Kidney epithelial cell (primary cell): ENCODE measurements around the gene CEP44. TPM values are rescaled to one million over a fixed set of nuclear protein-coding genes. Genes with fewer than 3 reads are reported as not detected.
A peak's percentile ranks its signal among the peaks of the same experiment; 100 is the strongest.
"Not testable (repeated sequence)": the region's sequence is repeated elsewhere in the genome, so short reads cannot be mapped to it uniquely, and the experiment has no call there.

Source experiments
- DNase-seq: peaks from one replicate; pipeline ENCODE4 v3.0.0-alpha.2; 2010; ENCODE audit warnings: low read depth
- H3K27me3 ChIP-seq: 2 replicates; pipeline ENCODE4 v1.6.0; 2011; ENCODE audit warnings: low read length; ENCODE audit not compliant: control insufficient read depth, insufficient read depth
- H3K36me3 ChIP-seq: 2 replicates; pipeline ENCODE4 v1.5.1; 2011; ENCODE audit warnings: low read length; ENCODE audit not compliant: control insufficient read depth, insufficient read depth
- H3K4me3 ChIP-seq: 2 replicates; pipeline ENCODE4 v1.5.1; 2011; ENCODE audit warnings: low read depth, mild to moderate bottlenecking, control low read depth, low read length
- total RNA-seq: library from RNA; depleted of rRNA; stranded (reverse); fragments of >200 nt; gene quantifications from 2 replicates; pipeline ENCODE4 v1.2.3, GENCODE V29; 2015
- TF ChIP-seq, protein P1 (sequence below): IDR thresholded peaks from 2 replicates; pipeline ENCODE4 v1.5.1; 2011; ENCODE audit warnings: mild to moderate bottlenecking, moderate library complexity, low read length, control low read depth, inconsistent platforms; ENCODE audit not compliant: insufficient read depth, poor library complexity, severe bottlenecking

CEP44 gene
- total RNA-seq, 1 donor from 2014 or later = 9.4 TPM

DNA sequence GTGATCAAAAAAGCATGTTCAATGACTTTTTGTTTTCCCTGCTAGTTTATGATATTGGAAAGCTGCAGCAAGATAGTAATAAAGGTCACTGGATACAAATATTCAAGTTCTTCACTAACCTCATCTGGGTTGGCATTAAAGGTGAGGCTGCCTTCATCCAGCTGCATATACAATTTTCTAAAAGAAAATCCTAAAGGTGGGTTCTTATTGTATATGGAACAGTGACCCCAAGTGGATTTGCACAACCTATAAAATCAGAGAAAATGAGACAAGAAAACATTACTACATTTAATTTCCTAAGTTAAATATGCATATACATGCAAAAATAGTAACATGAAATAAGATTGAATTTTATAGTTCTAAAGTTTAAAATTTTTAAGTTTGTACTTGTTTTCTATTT, 24.1 kb upstream of the CEP44 start:
- H3K4me3 ChIP-seq = no peak overlapping the region
- no peak for DNase-seq
- TF ChIP-seq, protein P1, sequence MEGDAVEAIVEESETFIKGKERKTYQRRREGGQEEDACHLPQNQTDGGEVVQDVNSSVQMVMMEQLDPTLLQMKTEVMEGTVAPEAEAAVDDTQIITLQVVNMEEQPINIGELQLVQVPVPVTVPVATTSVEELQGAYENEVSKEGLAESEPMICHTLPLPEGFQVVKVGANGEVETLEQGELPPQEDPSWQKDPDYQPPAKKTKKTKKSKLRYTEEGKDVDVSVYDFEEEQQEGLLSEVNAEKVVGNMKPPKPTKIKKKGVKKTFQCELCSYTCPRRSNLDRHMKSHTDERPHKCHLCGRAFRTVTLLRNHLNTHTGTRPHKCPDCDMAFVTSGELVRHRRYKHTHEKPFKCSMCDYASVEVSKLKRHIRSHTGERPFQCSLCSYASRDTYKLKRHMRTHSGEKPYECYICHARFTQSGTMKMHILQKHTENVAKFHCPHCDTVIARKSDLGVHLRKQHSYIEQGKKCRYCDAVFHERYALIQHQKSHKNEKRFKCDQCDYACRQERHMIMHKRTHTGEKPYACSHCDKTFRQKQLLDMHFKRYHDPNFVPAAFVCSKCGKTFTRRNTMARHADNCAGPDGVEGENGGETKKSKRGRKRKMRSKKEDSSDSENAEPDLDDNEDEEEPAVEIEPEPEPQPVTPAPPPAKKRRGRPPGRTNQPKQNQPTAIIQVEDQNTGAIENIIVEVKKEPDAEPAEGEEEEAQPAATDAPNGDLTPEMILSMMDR = no peak
- no peaks in the 10 kb centered on the region for H3K36me3 ChIP-seq
- no peaks in the 10 kb centered on the region for H3K27me3 ChIP-seq

- Histone ChIP-seq H3K4me3 (no peak overlapping the region), H3K36me3 (no peaks in the 10 kb centered on the region), H3K27me3 (no peaks in the 10 kb centered on the region)
- DNase-seq = peak; percentile 53
- TF ChIP-seq, protein P1 = no peak
Observed at GRCh38 chr4:174260099-174260498, 23.6 kb upstream of the CEP44 start.

DNA sequence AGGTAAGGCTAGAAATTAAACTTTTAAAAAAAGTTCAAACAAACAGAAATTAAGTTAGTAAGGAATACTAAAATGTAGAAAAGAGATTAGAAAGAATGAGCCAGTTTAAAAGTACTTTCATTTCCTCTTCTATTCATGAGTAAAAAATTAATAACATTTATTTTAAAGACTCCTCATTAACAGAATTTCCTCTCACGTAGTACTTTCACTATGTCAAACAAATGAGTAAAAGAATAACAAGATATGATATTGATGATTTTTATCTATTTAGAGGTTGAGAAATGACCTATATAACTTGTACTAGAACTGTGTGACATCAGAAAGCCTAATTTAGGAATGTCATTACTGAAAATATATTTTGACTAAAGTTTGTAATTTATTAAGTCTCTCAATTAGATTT, 22.3 kb upstream of the CEP44 start:
- not testable (repeated sequence) for H3K36me3 ChIP-seq, DNase-seq, H3K4me3 ChIP-seq, H3K27me3 ChIP-seq

GRCh38 chr4:174262624-174263444, 20.9 kb upstream of the CEP44 start:
- no peaks in the 10 kb centered on the region for H3K36me3 ChIP-seq
- DNase-seq = no peak
- TF ChIP-seq, protein P1 = no peak
- no peaks in the 10 kb centered on the region for H3K27me3 ChIP-seq
- H3K4me3 ChIP-seq = no peak overlapping the region

- TF ChIP-seq, protein P1 = no peak
- Histone ChIP-seq H3K27me3 (no peaks in the 10 kb centered on the region), H3K4me3 (no peak overlapping the region), H3K36me3 (no peaks in the 10 kb centered on the region)
- DNase-seq = no peak
Observed at GRCh38 chr4:174263445-174263736, 20.3 kb upstream of the CEP44 start.

DNA sequence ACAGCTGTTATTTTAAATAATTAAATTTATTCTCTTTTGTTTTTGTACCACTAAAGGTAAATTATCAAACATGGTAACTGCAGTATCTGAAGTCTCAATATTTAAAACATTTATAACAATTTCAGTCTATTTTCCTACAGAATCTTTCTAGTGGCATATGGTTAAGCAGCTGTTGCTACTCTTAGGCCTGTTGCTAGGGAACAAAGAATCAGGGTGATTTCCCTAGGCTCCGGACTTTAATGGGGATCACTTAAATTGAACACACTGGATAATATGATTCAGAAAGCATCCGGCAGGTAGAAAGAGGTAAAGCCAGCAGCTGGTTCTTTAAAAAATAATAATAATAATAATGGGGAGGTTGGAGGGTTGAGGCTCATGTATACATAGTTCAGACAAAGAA, 17.8 kb upstream of the CEP44 start:
- no peak overlapping the region for H3K4me3 ChIP-seq
- H3K36me3 ChIP-seq = no peaks in the 10 kb centered on the region
- H3K27me3 ChIP-seq = no peaks in the 10 kb centered on the region
- no peak for DNase-seq
- TF ChIP-seq, protein P1 = no peak
